Measurements from ENCODE around the gene ATP5PO.

ATP5PO gene

DNA sequence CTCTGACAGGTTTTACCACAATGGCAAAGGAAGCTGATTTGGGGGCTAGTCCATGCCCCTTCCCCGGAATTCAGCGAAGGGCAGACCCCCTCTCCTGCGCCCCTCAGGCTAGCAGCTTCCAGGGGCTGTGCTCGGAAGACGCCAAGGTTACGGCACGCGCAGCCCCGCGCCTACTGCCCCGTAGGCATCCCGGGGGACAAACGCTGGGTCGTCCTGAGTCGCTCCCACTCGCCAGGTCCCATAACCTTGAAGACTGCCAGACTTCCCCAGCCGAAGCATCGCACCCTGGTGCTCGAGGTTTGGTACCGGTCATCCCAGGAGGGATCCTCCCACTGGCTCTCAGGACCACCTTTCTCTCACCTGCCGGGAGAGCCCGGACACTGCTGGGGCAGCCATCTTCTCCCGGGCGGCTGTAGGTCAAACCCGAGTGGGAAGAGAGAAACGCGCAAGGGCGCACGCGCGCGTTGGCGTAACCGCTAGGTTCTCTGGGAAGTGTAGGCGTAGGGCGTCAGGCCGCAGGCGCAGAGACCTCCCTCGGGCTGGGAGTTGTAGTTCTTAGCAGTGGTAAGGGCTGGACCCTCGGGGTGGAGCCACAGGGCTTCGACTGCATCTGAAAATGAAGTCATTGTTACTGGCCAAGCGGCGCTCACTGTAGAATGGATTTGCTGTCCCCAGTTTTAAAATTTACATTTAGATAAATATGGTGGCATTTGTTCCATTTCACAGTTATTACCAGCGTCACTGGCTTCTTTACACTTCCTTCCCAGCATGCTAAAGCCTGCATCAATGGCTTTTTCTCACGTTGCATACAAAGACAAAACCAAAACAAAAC is at the start of gene ATP5PO:
TSS of gene ATP5PO (minus strand) at position 437 of the 832 bp plus-strand sequence. CDS start at position 396, 41 bp downstream.
- DNase-seq (ENCODE audit: low spot score) = peak; percentile 99

DNA sequence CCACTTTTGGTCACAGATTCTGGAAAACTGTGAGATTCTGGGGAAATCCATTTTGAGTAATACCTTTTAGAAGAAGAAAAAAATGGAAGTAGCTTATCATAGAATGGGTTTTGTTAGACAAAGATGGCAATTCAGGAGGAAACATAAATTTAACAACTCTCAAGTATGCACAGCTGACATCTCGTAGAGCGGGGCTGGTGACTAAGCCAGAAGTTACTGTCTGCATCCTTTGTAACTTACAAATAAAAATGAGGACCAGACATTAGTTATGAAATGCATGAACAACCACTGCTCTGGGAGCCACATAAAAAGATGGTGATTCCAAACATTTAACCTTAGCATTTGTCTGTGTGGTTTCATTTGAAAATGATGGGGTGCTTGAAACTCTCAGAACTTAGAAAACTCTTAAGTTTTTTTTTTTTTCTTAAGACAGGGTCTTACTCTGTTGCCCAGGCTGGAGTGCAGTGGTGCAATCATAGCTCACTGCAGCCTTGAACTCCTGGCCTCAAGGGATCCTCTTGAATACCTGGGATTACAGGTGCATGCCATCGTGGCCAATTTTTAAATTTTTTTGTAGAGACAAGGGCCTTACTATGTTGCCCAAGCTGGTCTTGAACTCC is 49.2 kb upstream of the ATP5PO start:
- peak; percentile 54 for DNase-seq (ENCODE audit: low spot score)

GRCh38 chr21:33963848-33964555 is 48.4 kb upstream of the ATP5PO start:
- no peak for DNase-seq (ENCODE audit: low spot score)

DNA sequence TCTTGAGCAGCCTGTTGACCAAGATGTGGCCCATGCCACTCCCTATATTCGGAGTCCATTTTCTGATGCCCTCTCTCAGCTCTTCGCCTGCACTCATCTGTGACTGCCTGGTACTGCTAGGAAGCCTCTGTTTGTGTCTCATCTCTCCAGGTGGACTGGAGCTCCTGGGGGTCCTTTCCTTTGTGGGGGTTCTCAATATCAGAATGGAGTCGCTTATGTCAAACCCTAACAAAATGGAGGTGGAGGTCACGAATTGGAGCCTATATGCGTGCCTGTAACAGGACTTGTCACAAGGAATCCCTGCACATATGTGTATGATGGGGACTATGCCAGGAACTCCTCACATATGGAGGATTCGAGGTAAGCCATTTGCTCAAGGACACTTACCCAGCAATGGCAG is 46.7 kb upstream of the ATP5PO start:
- DNase-seq (ENCODE audit: low spot score) = no peak

DNA sequence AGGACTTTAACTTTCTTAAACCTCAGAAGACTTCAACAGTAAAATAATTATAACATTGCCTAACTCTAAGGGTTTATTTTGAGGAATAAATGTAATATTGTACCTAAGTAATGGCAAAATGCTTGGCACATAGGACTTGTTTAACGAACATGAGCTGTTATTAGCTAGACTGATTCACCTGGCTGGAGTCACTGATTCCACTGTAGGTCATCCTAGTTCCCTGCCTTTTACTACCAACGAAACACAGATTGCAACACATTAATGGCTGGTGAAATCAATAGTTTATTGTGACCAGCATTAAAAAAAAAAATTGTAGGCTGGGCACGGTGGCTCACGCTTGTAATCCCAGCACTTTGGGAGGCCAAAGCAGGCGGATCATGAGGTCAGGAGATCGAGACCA is 45.5 kb upstream of the ATP5PO start:
- no peak for DNase-seq (ENCODE audit: low spot score)

DNA sequence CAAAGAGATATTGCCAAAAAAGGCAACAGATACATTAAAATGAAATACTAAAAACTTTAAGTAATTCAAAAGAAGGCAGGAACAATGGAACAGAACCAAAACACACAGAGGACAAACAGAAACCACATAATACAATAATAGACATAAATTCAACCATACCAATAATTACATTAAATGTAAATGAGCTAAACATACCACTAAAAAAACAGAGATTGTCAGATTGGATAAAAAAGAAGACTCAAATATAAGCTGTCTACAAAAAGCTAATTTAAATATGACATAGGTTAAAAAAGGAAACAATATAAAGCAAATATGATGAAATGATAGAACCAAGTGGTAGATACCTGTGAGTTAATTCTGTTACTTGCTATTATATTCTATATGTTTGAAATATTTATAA is 44.1 kb upstream of the ATP5PO start:
- no peak for DNase-seq (ENCODE audit: low spot score)

DNA sequence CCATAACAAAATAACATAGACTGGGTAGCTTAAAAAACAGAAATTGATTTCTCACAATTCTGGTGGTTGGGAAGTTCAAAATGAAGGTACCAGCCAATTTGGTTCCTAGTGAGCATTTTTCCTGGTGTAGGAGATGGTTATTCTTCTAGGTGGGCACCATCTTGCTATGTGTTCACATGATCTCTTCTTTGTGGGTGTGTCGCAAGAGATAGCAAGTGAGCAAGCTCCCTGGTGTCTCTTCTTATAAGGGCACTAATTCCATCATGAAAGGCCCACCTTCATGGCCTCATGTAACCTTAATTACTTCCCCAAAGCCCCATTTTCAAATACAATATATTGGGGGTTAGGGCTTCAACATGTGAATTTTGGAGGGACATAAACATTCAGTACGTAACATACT is 38.8 kb upstream of the ATP5PO start:
- no peak for DNase-seq (ENCODE audit: low spot score)

DNA sequence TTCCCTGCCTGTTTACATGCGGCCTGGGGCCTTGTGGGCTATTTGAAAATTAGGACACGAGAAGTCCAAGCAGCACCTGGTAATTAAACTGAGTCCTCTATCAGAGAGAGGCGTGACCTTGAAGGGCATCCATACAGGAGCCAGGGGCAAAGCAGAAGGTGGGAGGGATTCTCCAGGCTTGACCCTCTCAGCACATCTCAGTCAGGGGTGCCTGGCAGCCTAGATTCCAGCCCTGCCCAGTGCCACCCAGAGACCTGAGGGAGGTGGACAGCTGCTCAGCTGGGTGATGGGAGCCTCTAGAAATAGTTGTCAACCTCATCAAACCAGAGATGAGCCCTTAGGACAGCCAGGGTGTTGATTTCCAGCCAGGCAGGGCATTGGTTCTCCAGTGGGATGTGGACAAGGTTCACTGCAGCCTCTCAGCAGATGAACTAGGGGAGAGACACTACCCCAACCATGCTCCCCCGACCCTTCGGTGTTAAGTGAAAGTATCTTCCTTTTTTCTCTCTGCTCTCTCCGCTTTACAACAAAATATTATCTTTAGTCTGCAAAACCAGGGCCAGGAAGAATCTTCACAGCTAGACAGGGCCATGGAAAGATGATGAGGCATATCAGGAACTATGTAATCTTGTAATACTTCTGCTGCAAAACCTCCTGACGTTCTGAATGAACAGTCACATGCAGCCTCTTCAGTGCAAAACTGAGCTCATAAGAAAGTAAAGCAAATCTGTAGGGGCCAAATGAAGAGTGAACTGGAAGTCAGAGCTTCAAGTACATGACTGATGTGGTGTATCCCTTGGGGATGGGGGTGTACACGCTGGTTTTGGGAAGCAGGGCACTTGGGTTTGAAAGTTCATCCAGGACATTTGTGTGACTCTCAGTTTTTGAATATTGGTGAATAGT is 35.9 kb upstream of the ATP5PO start:
- peak; percentile 38 for DNase-seq (ENCODE audit: low spot score)

DNA sequence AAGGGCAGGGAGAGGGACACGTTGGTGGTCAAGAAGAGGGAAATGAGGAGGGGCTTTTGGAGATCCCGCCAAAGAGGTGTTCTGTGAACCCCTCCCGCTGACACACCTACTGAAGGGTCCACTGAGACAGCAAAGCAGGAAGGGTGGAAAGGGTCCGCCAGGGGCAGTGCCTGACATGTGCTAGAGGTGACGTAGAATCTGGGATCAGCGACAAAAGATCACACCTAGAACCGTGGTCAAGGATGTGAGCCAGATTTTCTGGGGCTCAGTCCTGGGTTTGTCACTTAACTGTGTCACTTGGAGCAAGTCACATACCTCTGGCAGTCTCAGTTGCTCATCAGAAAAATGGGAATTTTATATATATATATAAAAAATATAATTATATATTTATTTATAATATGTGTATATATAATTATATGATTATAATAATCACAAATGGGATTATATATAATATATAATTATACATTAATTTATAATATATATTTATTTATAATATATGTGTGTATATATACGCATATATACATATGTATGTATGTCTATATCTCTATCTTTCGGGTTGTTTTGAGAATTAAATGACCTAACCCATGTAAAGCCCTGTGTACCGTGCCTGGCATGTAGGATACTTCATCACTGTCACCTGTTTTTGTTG is 35.0 kb upstream of the ATP5PO start:
- no peak for DNase-seq (ENCODE audit: low spot score)

DNA sequence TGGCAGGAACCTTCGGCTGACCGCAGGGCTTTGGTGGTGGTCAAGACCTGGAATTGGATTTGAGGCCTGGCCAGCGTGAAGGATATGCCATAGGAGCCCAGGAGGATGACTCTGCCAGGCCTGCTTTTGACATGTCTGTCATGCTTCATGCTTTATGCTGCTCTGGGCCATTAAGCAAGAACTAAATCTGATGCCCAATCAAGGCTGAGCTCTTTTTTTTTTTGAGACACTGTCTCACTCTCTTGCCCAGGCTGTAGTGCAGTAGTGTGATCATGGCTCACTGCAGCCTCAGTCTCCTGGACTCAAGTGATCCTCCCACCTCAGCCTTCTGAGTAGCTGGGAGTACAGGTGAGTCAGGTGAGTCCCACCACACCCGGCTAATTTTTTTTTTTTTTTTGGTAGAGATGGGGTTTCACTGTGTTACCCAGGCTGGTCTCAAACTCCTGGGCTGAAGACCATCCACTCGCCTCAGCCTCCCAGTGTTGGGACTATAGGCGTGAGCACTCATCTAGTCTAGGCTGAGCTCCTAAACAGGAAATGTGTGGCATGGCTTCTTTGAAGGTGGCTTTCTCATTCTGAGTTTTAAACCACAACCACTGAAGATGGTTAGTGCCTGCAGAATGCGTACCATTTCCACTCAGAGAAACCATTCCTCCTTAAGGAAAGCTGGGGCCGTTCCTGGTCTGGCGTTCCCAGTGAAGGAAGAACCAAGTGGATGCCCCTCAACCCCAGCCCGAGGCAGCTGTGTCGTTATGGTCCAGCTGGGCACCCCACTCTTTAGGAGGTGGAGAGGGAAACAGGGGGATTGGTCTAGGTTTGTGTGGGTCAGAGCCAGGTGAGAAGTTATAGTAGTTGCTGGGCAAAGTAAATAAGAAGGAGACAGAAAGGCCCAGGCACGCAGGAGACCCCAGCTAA is 34.2 kb upstream of the ATP5PO start:
- no peak for DNase-seq (ENCODE audit: low spot score)

DNA sequence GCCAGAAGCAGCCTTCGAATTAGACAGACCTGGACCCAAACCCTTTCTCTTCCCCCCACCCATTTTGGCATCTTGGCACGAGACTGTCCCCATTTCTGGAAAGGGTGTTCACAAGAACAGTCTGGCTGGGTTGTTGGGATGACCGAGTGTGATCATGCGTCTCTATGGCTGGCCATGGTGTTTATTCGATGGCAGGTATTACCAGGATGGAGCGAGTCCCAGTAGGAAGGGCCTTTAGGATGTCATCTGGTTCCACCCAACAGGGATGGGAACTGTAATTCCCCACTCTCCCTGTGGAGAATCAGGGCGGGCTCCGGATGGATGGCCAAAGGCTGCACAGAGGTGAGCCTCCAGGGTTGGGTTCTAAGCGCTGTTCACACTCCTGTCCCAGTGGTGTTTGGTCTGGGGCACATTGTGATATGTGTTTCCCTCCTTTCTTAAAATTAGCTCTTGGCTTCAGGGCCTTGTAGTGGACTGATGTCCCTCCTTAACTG is 33.4 kb upstream of the ATP5PO start:
- DNase-seq (ENCODE audit: low spot score) = no peak

DNA sequence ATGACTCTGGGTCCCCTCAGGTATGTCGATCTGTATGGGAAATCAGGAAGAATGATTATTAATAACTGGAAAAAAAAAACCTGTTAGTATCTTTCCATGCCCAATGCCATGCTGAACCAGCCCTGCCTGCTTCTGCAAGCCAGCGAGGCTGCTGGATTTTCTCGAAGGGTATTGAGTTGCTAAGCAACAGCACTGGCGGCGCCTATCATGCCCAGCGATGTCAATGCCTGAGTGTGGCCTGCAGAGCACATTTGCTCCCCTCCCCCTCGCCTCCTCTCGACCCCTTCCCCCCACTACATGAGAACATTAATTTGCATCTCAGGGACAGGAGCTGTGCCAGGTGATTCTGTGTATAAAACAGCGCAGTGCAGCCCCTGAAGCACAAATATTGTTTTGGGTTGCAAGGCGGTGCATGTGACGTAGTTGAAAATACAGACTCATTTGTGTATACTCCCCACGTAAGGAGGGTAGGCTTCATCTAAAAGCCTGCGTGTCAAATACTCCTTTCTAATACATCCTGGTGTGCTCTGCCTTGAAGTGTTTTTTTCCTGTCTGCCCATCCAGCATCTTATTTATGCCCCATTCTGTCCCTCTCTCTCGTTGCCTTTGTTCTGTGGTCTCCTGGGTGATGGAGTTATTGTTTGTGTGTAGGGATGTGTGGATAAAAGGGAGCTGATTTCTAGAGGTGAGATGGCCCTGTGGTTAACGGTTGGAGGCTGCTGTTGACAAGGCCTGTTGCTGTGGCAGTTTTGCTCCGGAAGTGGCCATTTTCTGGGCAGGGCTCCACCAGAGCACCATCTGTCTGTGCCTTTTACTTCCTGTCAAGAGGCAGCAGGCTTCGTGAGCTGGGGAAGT is 32.7 kb upstream of the ATP5PO start:
- peak; percentile 72 for DNase-seq (ENCODE audit: low spot score)

- DNase-seq (ENCODE audit: low spot score) = peak; percentile 96
Observed at GRCh38 chr21:33947451-33948095, 32.0 kb upstream of the ATP5PO start.

DNA sequence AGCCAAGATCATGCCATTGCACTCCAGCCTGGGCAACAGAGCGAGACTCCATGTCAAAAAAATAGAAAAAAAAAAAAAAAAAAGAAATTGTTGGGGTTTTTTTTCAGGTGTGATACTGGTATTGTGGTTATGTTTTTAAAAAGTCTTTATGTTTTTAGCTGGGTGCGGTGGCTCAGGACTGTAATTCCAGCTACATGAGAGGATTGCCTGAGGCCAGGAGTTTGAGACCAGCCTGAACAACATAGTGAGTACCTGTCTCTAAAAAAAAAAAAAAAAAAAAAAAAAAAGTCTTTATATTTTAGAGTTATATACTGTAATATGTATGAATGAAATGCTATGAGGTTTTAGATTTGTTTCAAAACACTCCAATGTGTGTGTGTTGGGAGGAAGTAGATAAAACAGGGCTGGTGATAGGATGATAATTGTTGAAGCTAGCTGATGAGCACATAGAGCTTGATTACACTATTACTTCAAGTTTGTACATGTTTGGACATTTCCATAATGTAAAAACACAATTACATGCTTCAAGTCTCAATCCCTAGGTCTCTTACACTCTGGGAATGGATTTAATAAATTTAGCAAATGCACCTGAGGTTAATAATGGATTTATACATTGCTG is 30.2 kb upstream of the ATP5PO start:
- DNase-seq (ENCODE audit: low spot score) = no peak

GRCh38 chr21:33944185-33944763 is 28.7 kb upstream of the ATP5PO start:
- no peak for DNase-seq (ENCODE audit: low spot score)

GRCh38 chr21:33943293-33943692 is 27.7 kb upstream of the ATP5PO start:
- no peak for DNase-seq (ENCODE audit: low spot score)

GRCh38 chr21:33942426-33942825 is 26.8 kb upstream of the ATP5PO start:
- no peak for DNase-seq (ENCODE audit: low spot score)

GRCh38 chr21:33940881-33941245 is 25.3 kb upstream of the ATP5PO start:
- no peak for DNase-seq (ENCODE audit: low spot score)

Data from AG20443 (cell line).